Left kidney (tissue), 2 donors: Measurements from ENCODE around the gene CYLD. TPM values are rescaled to one million over a fixed set of nuclear protein-coding genes. Genes with fewer than 3 reads are reported as not detected.

ENCODE experiments used
- DNase-seq: peaks from one replicate; pipeline ENCODE4 v3.0.0-alpha.2; 2013
- polyA plus RNA-seq: library from polyadenylated mRNA; unstranded; fragments of 120-200 nt; gene quantifications from one replicate; pipeline ENCODE4 v1.2.1, GENCODE V29; 2013; ENCODE audit not compliant: insufficient read length

Gene CYLD
- polyA plus RNA-seq, 1 donor, result 31.2 TPM

GRCh38 chr16:50818380-50818779 is 76.5 kb downstream of the CYLD start:
- DNase-seq, result no peak

GRCh38 chr16:50819706-50820105 is 77.8 kb downstream of the CYLD start:
- DNase-seq, result no peak

GRCh38 chr16:50820225-50820624 is 78.3 kb downstream of the CYLD start:
- DNase-seq, result no peak

GRCh38 chr16:50821586-50821985 is 79.7 kb downstream of the CYLD start:
- DNase-seq, result no peak

- no peak for DNase-seq
Observed at GRCh38 chr16:50822671-50823070, 80.8 kb downstream of the CYLD start.

GRCh38 chr16:50826797-50827316 is 85.0 kb downstream of the CYLD start:
- DNase-seq, result no peak

- no peak for DNase-seq
Observed at GRCh38 chr16:50828164-50828702, 86.3 kb downstream of the CYLD start.

GRCh38 chr16:50830698-50831097 is 88.8 kb downstream of the CYLD start:
- no peak for DNase-seq

GRCh38 chr16:50831751-50832150 is 89.9 kb downstream of the CYLD start:
- no peak for DNase-seq

GRCh38 chr16:50833929-50834328 is 92.0 kb downstream of the CYLD start:
- no peak for DNase-seq

- DNase-seq, result no peak
Observed at GRCh38 chr16:50834701-50835100, 92.8 kb downstream of the CYLD start.

GRCh38 chr16:50835358-50836060 is 93.6 kb downstream of the CYLD start:
- DNase-seq, result no peak

GRCh38 chr16:50836121-50836621 is 94.3 kb downstream of the CYLD start:
- DNase-seq, result no peak

- no peak for DNase-seq
Observed at GRCh38 chr16:50837324-50837723, 95.4 kb downstream of the CYLD start.

- DNase-seq, result no peak
Observed at GRCh38 chr16:50838165-50838564, 96.3 kb downstream of the CYLD start.

GRCh38 chr16:50838885-50839284 is 97.0 kb downstream of the CYLD start:
- DNase-seq, result no peak

GRCh38 chr16:50839356-50839755 is 97.5 kb downstream of the CYLD start:
- DNase-seq, result no peak

GRCh38 chr16:50839920-50840729 is 98.2 kb downstream of the CYLD start:
- DNase-seq, result no peak

- DNase-seq, result peak; percentile 5
Observed at GRCh38 chr16:50841081-50841886, 99.4 kb downstream of the CYLD start.

- DNase-seq, result no peak
Observed at GRCh38 chr16:50842013-50842505, 100.2 kb downstream of the CYLD start.

GRCh38 chr16:50842589-50842988 is 100.7 kb downstream of the CYLD start:
- no peak for DNase-seq

- no peak for DNase-seq
Observed at GRCh38 chr16:50844840-50845239, 103.0 kb downstream of the CYLD start.
